Stimulated activated CD8-positive, alpha-beta memory T cell treated with anti-CD3 and anti-CD28 coated beads, Interleukin-15, amount 100 ng/mL, for 1 hour (primary cell): Measurements from ENCODE around the gene ARFGEF3.
"Not testable (repeated sequence)": the region's sequence is repeated elsewhere in the genome, so short reads cannot be mapped to it uniquely, and the experiment has no call there.

Experiments
- DNase-seq: peaks from one replicate; pipeline ENCODE4 v3.0.0-alpha.2; 2020; ENCODE audit warnings: low read depth

ARFGEF3 gene

DNA sequence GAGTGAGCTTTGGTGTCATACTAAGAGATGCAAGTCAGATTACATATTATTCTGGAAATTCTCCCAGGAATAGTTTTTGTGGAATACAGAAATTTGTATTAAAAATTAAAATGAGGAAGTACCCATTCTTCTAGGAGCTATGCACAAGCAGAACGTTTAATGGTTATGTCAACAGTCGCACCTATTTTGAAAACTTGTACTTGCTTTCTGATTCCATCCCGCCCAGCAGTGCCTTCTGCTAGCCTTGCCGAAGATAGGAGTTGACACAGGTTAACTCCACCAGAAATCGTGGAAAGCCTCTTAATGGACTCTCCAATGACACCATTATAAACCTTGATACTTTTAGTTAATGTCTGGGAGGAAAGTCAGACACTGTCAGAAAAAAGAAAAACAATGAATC is 49.9 kb downstream of the ARFGEF3 start:
- no peak for DNase-seq

DNA sequence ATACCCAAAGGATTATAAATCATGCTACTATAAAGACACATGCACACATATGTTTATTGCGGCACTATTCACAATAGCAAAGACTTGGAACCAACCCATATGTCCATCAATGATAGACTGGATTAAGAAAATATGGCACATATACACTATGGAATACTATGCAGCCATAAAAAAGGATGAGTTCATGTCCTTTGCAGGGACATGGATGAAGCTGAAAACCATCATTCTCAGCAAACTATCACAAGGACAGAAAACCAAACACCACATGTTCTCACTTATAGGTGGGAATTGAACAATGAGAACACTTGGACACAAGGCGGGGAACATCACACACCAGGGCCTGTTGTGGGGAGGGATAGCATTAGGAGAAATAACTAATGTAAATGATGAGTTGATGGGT is 50.8 kb downstream of the ARFGEF3 start:
- not testable (repeated sequence) for DNase-seq

DNA sequence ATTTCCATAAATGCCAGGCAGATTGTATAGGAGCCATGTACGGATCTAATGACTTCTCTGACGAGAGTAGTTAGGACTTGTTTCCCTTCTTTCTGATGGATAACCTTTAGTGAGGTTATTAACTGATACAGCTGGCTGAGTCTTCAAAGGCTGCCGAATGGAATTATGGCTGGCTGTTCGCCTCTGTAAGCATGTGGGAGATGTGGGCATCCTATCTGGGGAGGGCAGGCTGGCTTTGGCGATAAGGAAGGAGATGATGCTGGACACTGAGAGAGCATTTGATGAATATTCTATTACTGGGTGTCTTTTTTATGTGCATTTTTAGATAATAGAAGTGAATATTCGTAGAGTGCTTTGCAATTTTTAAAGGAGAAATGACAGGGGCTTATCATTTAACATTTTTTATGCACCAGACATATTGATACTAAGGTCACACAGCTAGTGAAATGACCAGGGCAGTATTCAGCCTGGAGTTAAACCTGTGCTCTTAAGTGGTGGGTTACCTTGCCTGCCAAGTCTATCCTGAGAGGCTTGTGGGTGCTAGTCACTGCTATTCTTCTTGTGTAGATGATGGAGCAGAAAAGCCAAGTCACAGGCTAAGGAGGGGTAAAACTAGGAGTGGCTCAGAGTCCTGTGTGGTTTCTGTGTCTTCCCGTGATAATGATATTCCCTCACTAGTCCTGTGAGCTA is 53.5 kb downstream of the ARFGEF3 start:
- DNase-seq: no peak

DNA sequence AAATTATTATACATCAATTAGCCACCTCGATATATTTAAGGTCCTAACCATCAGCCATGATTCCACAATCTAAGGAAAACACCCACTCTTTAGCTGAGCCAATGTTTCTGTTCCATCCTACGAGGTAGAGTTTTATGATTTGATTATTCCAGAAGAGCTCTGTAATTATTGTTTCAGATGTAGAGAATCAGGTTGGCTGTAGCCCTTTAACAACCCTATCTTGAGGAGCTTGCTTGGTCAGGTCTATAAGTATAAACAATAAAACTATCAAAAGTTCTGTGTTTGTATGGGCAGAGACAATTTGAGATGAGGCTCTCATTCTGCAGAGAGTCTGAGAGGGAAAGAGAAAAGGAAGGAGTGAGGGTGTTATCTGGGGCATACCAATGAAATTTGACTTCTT is 56.7 kb downstream of the ARFGEF3 start, which contains the start of gene PBOV1:
Gene PBOV1 (minus strand): TSS at position 43 of the 400 bp plus-strand sequence. CDS start 96 bp downstream, outside the sequence.
- no peak for DNase-seq

DNA sequence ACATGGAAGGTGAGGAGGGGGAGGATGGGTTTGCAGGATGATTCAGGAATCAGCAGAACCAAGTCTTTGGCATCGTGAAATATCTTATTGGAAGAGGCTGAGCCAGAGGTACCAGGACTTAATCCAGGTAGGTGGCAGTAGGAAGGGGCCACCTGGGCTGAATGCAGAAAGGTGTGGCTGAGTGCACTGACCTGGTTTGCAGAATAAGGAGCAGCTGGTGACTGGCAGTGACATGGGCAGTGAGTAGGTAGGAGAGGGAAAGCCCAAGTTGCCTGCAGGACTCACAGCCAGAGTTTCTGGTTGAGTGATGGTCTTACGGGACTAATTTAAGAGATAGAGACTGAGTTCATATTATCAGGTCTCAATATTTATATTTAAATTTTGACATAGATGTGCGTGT is 57.7 kb downstream of the ARFGEF3 start:
- DNase-seq: no peak

DNA sequence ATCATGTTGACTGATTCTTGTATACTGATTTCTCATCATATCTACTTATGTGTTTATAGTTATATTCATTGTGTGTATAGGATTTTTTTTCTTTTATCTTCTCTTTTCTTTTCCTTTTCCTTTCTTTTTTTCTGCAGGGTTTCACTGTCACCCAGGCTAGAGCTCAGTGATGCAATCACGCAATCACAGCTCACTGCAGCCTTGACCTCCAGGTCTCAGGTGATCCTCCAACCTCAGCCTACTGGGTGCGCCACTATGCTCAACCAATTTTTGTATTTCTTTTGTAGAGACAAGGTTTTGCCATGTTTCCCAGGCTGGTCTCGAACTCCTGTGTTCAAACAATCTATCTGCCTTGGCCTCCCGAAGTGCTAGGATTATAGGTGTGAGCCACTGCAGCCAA is 58.2 kb downstream of the ARFGEF3 start:
- DNase-seq: no peak

DNA sequence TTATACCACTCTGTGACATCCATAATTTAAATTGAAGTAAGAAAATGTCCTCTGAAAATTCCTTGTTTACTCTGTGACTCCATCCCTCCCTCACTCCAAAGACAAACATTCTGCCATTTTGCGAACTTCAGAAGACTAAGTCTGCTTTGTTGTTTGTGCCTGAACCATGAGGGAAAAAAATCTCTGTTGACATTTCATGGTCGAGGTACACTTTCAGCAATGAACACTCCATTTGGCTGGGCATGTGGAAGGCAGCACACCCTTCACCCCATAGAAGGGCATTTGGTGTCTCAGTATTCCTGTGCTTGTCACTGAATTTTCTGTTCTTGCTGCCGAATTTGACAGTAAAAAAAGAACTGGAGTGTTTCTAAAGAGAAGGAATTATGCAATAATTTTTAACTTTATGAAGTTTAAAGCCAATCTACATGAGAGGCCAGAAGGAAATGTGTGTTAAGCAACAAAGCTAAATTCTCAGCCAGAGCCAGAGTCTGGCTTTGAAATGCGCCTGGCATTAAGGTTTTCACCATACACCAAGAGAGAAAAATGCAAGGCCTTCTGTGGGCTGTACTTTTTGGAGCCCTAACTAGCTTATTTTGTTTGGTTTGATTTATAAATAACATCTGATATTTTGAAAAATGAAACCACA is 61.3 kb downstream of the ARFGEF3 start:
- no peak for DNase-seq

DNA sequence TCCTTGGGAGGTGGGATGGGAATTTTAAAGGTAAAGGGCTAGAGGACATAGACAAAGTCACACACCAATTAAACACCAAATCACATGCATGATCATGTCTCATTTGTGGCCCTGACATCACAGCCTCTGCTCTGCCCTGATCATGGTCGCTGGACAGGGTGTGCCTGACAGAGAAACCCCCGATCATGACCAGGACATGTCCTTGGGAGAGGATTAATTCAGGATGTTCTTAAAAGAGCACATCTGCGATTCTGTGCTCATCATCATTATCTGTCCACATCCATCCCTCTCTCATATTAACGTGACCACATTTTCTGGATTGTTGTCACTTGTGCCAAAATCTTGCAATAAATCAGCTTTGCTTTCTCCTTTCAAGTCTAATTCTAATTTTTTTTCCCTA is 64.2 kb downstream of the ARFGEF3 start:
- no peak for DNase-seq

DNA sequence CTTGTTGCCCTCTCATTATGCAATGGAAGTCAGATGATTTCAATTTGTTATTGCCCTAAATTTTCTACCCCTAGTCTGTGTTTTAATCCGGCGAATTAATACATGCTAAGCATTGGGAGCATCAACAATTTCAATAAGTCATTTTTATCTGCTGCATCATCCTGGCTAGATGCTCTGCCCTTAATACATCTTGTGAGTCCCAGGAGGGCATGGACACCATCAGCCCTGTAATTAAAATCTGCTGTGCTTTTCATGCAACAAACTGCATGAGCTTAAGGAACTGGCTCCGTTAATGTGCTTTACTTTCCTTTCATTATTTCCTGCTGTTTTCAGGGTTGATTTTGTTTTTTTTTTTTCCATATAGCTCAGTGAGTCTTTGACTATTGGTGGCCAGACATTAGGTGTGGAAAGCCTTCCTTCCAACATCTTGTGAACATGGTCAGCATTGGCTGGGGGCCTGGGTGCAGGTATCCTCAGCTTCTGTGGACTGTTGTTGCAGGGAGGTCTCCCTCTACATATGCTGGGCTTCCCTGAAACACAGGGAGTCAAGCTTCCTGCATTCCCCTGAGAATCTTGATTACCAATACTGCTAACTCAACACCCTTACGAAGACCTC is 65.1 kb downstream of the ARFGEF3 start:
- DNase-seq: no peak

DNA sequence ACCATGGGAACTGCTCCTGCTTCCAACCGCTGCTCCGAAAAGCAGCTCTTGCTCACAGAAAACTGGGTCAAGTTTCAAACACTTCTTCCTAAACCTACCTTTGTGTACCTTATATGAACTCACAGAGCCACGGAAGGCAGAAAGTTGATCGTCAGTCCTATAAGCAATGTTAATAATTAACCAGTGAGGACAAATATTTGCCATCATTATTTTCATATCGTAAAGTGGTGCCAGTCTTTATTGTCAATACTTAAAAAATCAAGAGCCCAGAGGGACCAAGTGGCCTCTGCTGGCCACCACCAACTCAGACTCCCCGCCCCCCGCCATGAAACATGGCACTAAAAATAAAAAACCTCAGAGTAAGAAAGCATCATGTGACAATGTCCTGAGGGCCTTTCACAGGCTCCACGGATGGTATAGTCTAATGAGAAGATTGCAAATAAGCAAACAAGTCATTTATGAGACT is 65.6 kb downstream of the ARFGEF3 start:
- no peak for DNase-seq

DNA sequence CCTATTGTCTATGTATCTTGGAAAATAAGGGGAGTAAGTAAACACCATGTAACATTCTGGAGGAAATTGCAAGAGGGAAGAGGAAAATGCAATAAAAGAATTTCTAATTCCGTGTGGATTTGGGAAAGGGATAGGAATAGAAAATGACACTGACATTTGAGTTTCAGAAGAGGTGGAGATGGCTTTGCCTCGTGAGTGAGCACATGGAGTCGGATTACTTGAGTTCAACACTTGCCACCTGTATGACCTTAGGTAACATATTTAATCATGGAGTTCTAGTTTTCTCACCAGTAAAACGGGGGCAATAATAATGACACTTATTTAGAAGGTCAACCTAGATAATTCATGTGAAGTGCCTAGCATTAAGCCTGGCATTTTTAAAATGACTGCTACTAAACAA is 67.3 kb downstream of the ARFGEF3 start:
- DNase-seq: no peak

DNA sequence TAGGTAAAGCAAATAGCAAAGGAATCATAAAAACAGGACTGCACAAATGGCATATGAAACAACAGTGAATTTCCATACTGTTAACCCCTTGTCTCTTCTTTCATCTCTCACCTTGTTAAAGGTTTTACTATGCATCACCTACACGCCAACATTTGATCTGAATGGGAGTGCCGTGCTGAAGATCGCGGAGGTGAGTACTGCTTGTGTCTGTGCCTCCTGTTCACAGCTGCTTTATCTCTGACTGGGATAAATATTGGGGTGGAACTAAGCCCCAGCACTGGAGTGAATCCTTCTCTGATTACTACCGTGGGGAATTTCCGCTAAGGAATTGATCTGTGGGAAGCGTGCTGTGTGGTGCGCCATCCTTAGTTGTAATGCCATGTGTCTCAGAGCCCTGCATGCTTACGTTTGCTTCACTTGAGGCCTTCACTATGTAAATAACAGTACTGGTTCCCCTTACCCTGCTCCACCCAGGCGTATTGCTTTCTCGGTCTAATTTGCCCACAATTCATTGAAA is 68.0 kb downstream of the ARFGEF3 start:
- DNase-seq: no peak

DNA sequence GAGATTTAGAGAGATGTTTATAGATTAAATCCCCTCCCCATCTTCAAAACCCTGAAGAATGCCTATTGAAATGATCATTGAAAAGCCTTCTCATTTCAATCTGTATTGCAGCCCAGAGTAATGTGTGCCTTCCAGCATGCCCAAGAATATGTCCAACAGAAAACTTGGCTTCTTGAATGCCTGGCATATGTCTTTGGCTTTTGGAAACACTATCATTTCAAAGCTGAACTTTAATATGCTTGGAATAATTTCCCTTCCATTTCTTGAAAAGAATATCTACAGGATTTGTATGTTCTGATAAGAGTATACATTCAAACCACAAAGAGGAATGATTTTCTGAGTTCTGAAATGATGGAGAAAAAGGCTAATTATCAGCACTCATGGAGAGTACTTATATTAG is 68.5 kb downstream of the ARFGEF3 start:
- no peak for DNase-seq

DNA sequence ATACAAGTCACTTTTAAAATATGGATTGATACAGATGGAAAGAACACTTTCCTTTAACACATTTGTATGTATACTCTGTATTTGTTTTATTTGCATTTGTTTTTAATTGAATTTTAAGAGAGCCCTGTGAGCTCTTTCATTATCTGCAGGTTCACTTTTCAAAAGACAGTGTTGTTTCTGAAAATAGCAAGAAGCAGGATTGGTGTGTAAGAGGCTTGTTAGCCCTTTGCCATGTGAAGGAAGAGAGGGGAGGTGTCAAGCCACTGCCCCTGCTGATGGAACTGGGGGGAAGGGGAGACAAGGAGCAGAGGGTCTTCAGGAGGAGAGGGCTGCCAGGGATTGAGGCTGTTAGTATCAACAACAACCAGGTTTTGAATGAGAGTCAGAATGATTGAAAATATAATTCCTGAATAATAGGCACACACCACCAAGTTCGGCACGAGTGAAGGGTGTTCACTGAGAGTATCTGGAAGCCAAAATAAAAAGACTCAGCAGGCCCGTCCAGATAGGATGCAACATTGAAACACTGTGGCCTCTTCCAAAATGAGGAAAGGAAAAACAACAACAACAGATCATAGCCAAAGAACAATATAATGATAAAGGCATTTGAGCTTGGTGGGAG is 69.1 kb downstream of the ARFGEF3 start:
- DNase-seq: no peak

DNA sequence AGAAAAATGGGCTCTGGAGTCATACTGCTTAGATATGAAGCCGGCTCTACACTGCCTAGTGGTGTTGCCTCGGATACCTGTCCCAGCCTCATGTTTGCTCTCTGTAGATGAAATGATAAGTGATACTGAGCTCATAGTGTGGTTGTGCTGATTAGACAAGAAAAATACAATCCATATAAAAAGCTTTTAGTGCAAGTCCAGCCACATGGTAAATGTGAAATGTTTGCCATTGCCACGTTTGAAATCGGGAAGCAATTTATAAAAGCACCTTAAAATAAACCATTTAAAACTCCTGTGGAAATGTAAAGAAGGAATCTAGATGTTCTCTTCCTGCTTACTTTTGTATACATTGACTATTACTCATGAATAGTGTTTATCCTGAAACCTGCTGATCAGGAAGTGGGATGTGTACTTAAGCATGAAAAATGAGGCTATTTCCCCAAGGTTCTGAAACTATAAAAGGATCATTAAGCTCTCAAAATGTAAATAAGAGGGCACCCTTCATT is 69.7 kb downstream of the ARFGEF3 start:
- DNase-seq: no peak

DNA sequence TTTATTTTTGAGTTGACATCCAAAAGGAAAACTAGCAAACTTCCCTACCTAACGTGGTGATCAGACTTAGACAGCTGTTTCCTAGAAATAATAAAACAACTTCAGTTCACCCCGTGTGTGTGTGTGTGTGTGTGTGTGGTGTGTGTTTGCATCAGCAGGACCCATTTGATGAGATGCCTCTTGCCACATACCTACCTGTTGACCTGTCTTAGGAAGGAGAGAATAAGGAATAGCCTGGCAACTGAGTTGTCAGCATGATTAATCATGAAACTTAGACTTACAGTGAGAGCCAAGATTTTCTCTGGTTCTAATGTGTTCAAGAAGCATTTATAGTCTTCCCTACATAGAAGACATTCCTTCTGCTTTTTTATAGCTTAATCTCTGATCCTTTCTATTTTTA is 72.6 kb downstream of the ARFGEF3 start:
- DNase-seq: no peak

DNA sequence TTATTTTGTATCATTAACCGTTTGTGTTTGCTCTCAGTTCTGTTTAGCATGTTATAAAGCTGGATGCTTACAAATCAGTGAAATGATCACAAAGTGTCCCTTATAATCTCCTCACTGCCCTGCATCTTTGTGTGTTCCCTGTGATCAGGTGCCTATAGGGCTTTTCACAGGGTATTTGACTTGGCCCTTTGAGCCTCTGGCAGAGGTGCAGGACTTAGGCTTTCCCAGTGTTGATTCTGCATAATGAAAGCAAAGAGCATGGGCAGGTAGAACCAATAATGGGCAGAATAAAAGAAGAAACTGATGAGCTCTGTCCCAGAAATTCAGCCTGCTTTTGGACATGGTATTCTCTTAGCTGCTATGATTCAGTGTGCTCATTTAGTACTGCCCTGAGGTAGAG is 73.5 kb downstream of the ARFGEF3 start:
- no peak for DNase-seq

DNA sequence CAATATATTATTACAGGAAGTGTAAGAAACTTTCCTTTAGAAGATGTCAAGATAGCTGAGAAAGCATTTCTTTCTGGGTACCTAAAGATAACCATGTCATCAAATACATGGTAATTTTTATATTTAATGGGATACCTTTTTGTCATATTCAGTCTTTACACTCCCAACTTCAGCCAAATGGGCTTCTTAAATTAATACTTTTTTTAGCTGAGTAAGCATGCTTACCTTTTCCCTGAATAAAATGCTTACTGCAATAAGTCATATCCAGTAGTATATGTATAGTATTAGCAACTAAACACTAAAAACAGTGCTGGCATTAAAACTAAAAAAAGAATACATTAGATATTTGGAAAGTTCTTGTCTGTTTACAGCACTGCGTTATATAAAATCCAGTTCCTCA is 74.0 kb downstream of the ARFGEF3 start:
- DNase-seq: no peak

DNA sequence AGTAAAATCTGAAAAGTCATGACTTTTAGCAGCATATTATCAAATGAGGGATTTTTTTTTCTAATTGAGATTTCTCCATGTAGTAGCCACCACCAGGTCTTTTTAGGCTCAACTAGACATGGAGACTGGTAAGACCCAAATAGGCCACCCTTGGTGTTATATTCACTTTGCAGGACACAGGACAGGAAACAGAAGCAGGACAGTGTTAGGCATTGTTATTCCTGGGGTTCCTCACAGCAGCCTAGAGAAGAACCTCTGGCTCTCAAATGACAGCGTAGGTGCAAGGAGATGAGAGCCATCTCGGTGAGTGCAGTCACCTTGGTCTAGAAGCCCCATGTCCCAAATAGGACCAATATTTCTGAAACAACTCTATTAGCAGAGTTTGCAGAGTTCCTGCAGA is 75.7 kb downstream of the ARFGEF3 start:
- DNase-seq: no peak

DNA sequence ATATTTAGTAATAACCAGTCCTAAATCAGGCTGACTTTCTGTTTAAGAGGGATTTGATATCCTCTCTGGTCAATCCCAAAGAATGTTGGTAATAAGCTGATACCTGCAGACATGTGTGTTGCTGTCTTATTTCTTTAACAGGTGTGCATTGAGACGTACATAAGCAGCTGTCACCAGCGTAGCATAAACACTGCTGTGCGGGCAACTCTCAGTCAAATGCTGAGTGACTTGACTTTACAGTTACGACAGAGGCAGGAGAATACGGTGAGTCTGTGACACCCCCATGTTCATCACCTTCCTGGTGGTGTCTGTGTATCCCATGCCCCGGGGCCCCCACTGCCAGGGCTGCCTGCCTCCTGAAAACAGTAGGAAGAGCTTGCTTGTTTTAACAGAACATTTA is 76.6 kb downstream of the ARFGEF3 start:
- no peak for DNase-seq

DNA sequence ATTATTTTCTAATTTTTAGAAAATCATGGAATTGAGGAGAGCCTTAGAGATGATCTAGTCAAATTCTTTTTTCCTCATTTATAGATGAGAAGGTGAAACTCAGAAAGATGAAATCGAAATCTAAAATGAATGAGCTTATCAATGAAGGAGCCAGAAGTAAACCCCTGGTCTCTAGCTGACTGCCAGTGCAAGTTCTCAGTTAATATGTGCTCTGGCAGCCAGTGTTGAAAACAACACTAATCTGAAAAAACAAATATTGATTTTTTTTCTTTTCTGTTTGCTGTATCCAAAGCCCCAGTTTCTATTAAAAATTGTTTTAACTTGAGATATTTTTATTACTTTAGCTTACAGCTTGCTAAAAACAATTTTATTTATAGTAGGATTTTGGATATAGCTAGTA is 78.0 kb downstream of the ARFGEF3 start:
- no peak for DNase-seq

DNA sequence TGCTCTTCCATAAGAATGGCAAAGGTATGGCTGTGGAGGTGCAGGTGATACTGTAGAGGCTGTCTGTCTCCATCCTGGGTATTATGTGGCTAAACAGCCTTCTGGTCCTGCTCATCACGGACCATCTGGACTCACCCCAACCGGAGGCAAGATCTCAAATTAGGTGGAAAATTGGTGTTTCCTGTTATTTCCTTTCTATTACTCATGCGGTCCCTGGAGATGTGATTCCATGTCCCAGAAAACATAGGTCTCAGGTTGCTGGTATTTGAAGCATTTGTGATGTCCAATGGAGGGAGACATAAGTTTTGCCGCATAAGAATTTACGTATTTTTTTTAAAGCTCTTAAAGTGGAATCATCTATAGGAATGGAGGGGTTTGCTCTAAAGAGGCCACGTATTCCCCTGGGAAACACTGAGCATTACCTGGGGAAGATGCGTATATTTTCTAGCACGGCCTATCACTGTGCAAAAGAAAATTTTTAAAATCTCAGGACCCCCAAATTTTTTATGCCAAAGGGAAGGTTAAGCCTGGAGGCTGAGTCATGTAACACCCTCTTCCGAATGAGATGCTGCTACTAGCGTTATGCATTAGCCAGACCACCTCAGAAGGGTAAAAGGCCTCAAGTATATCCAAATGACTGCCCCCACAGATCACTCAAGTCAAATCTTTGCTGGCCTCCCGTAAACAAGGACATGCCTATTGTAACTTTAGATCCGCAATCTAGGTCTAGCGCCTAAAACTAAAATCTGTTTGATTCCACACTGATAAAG is 78.9 kb downstream of the ARFGEF3 start:
- no peak for DNase-seq
